A375 (cell line): ENCODE data around the gene PRSS36. TPM values are rescaled to one million over a fixed set of nuclear protein-coding genes. Genes with fewer than 3 reads are reported as not detected.

Source experiments
- small RNA-seq: library from RNA; depleted of rRNA; stranded (forward); fragments of <200 nt; gene quantifications from one replicate; pipeline ENCODE3, GENCODE V24; 2014
- total RNA-seq: library from RNA; depleted of rRNA; stranded (reverse); fragments of >200 nt; shearing (Covaris generic); gene quantifications from 2 replicates; pipeline ENCODE4 v1.2.3, GENCODE V29; 2014; rRNA removed

Gene PRSS36
- total RNA-seq: 0.98 TPM in 1 of 2 replicates, not detected in the other

DNA sequence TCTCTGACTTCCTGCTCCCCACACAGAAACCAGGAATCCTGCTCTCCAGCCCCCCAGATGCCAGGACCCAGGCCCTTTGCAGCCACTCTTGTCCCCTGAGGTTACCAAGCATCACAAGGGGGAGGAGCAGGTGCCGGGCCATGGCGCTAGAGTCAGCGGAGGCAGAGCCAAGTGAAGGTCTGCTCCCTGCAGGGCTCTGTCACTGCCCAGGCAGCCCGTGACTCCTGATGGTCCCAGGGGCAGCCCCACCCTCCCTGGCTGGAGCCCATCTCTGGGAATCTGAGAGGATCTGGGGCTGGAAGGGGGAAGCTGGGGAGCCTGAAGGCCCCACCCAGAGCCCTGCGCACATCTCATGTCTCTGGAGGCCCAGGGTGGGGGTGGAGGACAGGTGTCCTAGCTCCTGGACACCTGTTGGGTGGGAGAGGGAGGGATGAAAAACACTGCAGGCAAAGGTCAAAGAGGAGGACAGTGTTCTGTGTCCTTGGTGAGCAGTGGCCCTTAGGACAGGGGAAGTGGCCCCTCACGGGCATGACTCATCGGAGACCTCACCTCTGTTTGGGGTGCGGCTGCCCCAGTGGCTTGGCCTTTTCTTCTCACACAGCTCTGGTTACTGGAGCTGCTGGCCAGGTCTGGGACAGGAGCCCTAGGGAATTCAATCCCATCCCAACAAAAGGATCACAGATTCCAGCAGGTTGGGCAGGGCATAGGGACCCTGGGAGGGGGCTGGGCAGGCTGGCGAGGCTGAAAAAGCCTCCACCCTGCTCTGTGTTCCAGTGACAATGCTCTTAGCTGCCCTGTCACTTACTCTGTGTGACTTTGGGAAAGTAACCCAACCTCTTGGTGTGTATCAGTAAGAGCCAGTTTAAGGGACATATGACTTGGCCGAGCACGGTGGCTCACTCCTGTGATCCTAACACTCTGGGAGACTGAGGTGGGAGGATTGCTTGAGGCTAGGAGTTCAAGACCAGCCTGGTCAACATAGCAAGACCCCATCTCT lies at the start of gene PRSS36:
Gene PRSS36 (minus strand): TSS at position 173 of the 997 bp plus-strand sequence. CDS start 31 bp downstream, at position 142.

GRCh38 chr16:31179747-31180459 lies 30.0 kb upstream of the PRSS36 start, which contains the start of gene FUS:
TSS of gene FUS (plus strand) at chr16:31180139. CDS start at chr16:31180215, 76 bp downstream.

DNA sequence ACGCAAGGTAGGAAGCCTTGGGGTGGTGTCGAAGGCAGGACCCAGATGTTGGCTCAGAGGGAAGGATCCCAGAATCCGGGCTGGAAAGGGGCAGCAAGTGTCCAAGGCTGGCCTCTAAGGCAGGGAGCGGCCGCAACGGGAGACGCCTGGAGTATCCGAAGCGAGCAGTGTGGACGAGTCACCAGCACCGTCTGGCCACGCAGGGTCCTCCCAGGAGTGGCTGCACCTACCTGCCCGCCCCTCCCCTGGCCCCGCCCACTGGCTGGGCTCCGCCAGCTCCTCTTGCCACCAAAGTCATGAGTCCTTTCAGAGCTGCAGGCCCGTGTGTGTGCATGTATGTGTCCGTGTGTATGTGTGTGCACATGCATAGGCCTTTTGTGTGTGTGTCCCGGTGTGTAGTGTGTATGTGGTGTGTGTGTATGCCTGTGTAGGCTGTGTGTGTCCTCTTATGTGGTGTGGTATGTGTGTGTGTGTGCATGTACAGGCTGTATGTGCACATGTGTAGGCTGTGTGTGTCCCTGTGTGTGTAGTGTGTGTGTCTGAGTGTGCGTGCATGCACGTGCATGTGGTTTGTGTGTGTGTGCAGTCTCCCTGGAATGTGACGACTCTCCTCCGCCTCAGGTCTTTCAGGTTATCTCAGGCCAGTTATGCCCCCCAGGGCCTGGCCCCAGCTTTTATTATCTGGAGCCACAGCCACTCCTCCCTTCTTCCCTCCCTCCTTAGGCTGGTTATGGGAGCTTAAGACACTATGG lies 14.2 kb downstream of the PRSS36 start, which contains the start of gene PRSS8:
Gene PRSS8 (minus strand): TSS at position 193 of the 752 bp plus-strand sequence. CDS start 229 bp downstream, outside the sequence.

DNA sequence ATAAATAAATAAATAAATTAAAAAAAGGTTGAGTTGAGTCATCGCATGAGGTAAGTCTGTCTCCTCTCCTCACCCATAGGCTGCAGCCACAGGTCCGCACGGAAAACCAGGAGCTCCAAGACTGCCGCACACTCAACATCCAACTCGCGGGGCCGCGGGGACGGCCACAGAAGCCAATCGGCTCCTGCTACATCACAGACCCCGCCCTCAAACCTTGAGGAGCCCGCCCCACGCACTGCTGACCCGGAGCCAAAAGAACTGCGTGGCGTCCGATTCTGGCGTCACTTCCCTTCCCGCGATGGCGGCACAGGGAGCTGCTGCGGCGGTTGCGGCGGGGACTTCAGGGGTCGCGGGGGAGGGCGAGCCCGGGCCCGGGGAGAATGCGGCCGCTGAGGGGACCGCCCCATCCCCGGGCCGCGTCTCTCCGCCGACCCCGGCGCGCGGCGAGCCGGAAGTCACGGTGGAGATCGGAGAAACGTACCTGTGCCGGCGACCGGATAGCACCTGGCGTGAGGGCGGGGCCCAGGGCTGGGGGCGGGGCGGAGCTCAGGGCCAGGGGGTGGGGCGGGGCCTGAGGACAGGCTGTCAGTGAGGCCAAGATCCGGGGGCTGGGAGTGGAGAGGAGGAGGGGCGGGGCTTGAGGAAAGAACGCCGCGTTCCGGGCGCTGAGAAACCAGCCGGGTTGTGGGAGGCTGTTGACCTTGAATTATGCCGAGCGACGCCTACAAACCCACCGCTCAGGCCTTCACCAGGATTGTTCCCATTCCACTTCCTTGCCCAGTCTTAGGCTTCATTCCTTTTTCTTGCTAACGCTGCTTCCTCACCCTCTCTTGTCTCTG lies 32.3 kb downstream of the PRSS36 start, which contains the start of gene KAT8:
Gene KAT8 (plus strand): TSS at position 281 of the 839 bp plus-strand sequence. CDS start 18 bp downstream, at position 299.

GRCh38 chr16:31108035-31108793 lies 41.7 kb downstream of the PRSS36 start, which contains the start of gene BCKDK:
TSS of gene BCKDK (plus strand) at chr16:31108386. CDS start at chr16:31109224, 838 bp downstream.

GRCh38 chr16:31094424-31095120 lies 55.3 kb downstream of the PRSS36 start, which contains the start of gene VKORC1:
TSS of gene VKORC1 (minus strand) at chr16:31094797. CDS start at chr16:31094729, 68 bp downstream.

Small RNA genes lying within 50 kb of the gene (small RNA-seq; reads per million reads assigned to genes)
- not detected for gene AC009088.4
- not detected for gene NDUFA3P6

Other genes starting within 250 kb of the PRSS36 start
- gene FBXL19, start 226.5 kb downstream of the PRSS36 start, total RNA-seq: 32.0 and 35.8 TPM in 2 replicates
- gene ORAI3, start 201.0 kb downstream of the PRSS36 start, total RNA-seq: 19.8 and 21.6 TPM in 2 replicates
- 9.8 and 12.9 TPM in 2 replicates for gene SETD1A, start 192.3 kb downstream of the PRSS36 start, total RNA-seq
- 2.2 and 2.4 TPM in 2 replicates for gene HSD3B7, start 164.9 kb downstream of the PRSS36 start, total RNA-seq
- 0.98 TPM in 1 of 2 replicates, not detected in the other for gene STX1B, start 139.4 kb downstream of the PRSS36 start, total RNA-seq
- 23.6 and 25.5 TPM in 2 replicates for gene STX4, start 116.5 kb downstream of the PRSS36 start, total RNA-seq
- gene ZNF668, start 75.8 kb downstream of the PRSS36 start, total RNA-seq: 18.1 and 22.6 TPM in 2 replicates
- 18.1 and 18.4 TPM in 2 replicates for gene ZNF646, start 75.6 kb downstream of the PRSS36 start, total RNA-seq
- gene PRSS53, start 61.1 kb downstream of the PRSS36 start, total RNA-seq: 3.6 and 6.6 TPM in 2 replicates
- gene VKORC1, start 55.3 kb downstream of the PRSS36 start, total RNA-seq: 141 and 193 TPM in 2 replicates
- gene BCKDK, start 41.7 kb downstream of the PRSS36 start, total RNA-seq: 39.1 and 49.7 TPM in 2 replicates
- gene KAT8, start 32.4 kb downstream of the PRSS36 start, total RNA-seq: 40.7 and 59.5 TPM in 2 replicates
- gene PRSS8, start 14.3 kb downstream of the PRSS36 start, total RNA-seq: not detected in 2 replicates
- gene FUS, start 30.1 kb upstream of the PRSS36 start, total RNA-seq: 62.7 and 76.7 TPM in 2 replicates
- not detected in 2 replicates for gene PYCARD, start 52.7 kb upstream of the PRSS36 start, total RNA-seq
- gene TRIM72, start 64.1 kb upstream of the PRSS36 start, total RNA-seq: not detected in 2 replicates
- not detected in 2 replicates for gene PYDC1, start 67.1 kb upstream of the PRSS36 start, total RNA-seq
- 0.37 TPM in 1 of 2 replicates, not detected in the other for gene ITGAM, start 109.9 kb upstream of the PRSS36 start, total RNA-seq
- 2.4 and 3.4 TPM in 2 replicates for gene ITGAX, start 205.1 kb upstream of the PRSS36 start, total RNA-seq
- 0.19 TPM in 1 of 2 replicates, not detected in the other for gene ITGAD, start 243.3 kb upstream of the PRSS36 start, total RNA-seq